GM21447 (cell line): ENCODE measurements around the gene TGFBR2.
A peak's percentile ranks its signal among the peaks of the same experiment; 100 is the strongest.

Experiments used
- ATAC-seq: cut with Tn5 transposase; IDR thresholded peaks from one replicate; pipeline ENCODE4 v1.9.1; 2021; ENCODE audit not compliant: unreplicated experiment

Gene TGFBR2

GRCh38 chr3:30600572-30600971, 5.8 kb upstream of the TGFBR2 start:
- ATAC-seq: no peak

GRCh38 chr3:30602946-30603345, 3.5 kb upstream of the TGFBR2 start:
- ATAC-seq: no peak

DNA sequence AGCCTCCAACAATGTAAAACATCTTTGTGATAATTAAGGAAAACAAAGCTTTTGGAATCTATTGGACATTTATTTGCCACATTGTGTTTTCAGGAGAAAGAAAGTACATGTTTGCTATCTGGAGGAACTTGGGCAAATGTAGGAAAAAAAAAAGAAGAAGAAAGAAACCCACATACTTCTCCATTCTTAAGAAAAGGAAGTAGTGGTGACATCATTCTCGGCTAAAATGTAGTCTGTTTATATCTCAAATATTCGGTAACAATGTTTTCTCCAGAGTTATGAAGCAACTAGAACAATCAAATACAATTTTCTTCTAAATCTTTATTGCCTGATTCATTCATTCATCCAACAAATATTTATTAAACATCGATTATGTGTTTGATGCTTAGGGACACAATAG, 2.3 kb upstream of the TGFBR2 start:
- ATAC-seq: no peak

DNA sequence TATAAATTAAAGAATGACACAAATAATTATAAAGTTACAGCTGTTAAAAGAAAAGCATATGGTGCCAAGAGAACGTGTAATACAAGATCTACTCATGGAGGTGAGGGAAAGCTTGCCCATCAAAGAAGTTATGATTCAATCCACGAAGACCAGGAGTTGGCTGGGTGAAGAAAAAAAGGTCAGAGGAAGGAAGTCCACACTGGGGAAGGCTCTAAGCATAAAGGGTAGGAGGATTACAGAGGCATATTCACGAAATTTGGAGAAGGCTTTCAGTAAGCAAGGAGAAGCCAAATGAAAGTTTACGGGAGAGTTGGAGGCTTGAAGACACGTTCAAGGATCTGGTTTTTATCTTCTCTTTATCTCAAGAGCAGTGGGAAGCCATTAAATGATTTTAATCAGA, 1.8 kb upstream of the TGFBR2 start:
- ATAC-seq: no peak

DNA sequence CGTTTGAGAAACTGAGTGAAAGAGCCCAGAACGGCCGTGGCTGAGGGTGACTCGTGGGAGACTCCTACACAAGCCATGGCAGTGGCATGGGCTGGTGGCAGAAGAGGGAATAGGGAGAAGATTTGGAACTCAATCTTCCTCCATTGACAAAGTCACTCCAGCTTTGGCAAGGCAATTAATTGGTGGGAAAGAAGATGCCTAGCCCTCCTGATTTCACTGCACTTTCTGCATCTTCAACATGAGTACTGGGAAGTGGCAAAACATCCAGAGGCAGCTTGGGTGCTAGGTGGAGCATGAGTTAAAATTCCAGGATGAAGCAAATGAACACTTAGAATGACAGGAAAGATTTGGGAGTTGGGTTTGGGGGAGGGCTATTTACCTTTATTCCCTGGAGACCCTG, 1.4 kb upstream of the TGFBR2 start:
- ATAC-seq: no peak

DNA sequence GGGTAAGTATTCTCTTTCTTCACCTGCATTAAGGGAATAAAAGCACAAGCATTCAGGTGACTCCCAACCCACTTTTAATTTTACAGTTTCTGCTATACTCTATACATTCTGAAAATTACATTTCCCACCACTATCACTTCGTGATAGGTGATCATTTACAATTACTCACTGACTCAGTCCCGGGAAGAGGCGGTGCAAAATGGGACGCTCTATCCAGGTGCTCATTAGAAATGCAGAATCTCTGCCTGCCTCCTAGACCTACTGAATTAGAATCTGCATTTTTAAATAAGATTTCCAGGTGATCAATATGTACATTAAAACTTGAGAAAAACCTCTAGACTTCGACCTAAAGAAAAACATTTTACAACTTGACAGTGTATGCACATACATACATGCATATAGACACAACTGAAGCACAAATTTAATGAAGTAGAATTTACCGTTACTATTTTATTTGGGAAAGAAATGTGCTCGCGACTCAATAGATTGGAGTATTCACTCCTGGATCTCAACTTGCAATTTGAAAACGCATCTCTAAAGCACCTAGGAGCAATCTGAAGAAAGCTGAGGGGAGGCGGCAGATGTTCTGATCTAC, 598 bp upstream of the TGFBR2 start:
- ATAC-seq: no peak

DNA sequence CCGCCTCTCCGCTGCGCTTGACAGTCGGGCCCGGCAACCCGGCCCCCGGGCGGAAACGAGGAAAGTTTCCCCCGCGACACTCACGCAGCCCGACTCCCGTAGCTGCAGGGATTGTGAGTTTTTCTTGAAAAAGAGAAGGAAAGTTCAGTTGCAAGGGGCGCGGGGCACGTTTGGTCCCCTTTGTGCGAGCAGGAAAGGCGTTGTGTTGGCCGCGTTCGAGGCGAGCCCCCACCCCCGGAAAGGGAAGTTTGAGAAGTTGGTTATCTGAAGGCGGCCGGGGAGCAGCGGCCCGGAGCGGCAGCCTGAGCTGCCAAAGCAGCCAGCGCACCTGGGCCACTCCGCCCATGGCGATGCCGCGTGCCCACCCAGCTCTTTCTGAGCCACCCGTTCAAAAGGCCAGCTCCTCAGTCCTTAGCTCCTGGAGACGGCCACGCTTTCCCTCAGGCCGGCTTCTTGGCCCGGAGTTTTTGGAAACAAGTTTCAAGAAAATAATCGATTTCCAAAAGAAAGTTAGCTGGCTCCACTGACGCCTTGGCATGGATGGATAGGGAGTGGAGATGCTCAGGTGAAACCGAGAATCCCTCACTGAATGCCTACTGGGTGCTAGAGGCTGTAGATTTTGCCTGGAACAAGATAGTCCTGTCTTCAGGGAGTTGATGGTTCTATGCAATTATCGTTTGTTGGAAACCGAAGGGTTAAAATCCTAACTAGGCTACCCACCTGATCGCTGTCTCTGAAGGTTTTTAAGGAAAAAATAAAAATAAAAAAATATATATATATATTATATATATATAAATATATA, 832 bp downstream of the TGFBR2 start:
- ATAC-seq: peak; percentile 52

- no peak for ATAC-seq
Measured at GRCh38 chr3:30608598-30608947, 2.2 kb downstream of the TGFBR2 start.

- ATAC-seq: no peak
Measured at GRCh38 chr3:30609930-30610701, 3.7 kb downstream of the TGFBR2 start.

- no peak for ATAC-seq
Measured at GRCh38 chr3:30610702-30611368, 4.4 kb downstream of the TGFBR2 start.

- ATAC-seq: no peak
Measured at GRCh38 chr3:30611613-30612436, 5.4 kb downstream of the TGFBR2 start.

DNA sequence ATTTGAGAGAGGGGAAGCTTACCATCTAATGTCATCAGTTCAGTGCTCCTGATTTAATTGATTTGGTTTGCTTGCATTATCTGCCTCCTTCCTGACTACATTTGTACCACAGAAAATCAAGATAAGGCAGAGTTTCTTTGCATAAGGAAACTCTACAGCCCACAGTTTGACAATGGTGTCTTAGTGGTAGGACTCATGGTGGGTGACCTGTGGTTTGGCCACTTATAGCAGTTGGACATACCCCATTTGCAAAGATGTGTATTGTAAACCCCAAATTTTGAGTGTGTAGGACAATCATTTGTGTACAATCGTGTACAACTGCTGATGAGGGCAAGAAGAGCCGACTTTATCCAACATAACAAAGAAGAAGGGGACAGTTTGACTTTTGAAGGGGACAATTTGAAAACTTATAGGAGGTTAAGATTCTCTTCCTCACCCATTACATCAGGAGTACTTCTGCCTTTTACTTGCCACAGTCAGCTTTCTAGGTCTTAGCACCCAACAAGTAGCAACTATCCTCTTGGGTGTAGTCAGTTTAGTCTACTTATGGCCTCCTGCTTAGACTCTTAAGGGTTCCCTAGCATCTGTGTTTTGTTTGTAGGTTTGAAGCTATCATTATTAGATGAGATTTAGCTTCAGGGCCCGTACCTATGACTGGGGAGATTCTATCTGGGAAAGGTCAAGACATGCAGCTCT, 6.2 kb downstream of the TGFBR2 start:
- ATAC-seq: no peak

GRCh38 chr3:30613133-30613825, 6.9 kb downstream of the TGFBR2 start:
- ATAC-seq: no peak

DNA sequence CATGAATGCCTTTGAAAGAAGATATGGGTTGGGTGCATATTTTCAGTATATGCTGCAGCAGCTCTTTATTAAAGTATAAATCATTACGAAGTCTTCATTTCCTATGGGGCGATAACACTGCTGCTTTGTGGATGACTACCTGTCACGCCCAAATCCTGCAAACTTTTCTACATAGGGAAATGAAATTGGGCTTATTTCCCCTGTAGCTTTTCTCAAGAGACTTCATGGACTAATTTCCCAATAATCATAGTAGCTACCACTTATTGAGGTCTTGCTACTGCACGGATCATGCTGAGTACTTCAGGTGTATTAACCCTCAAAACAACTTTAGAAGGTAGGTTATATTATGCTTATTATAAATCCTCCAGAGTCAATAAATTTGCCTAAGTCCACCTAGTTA, 8.0 kb downstream of the TGFBR2 start:
- no peak for ATAC-seq

GRCh38 chr3:30614943-30615342, 8.5 kb downstream of the TGFBR2 start:
- no peak for ATAC-seq

DNA sequence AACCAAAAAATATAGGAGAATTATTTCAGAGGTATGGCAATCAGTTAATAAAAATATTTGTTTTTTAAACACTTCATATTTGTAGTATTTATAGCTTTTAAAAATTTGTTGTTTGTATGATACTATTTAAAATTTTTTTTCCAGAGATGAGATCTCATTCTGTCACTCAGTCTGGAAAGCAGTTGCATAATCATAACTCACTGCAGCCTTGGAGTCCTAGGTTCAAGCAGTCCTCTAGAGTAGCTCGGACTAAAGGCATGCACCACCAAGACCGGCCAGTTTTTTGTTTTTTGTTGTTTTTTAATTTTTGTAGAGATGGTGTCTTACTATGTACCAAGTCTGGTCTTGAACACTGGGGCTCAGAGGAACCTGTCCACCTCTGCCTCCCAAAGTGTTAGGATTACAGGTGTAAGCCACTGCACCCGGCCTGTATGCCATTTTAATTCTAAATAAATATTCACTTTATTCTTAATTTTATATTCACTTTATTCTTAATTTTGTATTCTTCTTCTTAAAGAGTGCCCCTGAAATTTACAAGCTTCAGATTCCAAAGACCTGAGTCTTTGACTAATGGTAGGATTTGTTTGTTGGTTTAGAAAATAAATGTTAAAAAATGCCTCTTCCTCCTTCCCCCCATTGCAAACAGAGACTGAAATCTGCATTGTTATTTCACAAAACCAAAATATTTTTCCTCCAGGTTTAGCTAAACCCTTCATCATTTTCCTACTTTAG, 9.4 kb downstream of the TGFBR2 start:
- ATAC-seq: no peak

GRCh38 chr3:30616347-30617027, 10.1 kb downstream of the TGFBR2 start:
- ATAC-seq: no peak

DNA sequence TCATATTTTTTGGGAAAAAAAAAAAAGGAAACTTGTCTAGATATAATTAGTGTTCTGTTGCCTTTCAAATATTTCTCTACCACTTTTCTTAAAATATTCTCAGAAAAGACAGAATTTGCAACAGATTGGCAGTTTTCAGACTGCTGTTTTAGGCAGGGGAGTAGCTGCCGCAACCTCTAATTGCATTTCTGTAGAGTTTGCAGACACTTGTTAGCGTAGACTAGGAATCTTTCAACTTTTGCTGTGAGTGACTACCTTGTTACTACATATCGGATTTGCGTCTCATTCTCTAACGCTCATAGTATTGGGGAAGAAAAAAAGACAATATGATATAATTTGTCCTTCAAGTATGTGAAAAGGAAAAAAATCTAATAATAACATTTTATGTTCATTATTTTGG, 10.7 kb downstream of the TGFBR2 start:
- no peak for ATAC-seq
